Spinal cord (tissue), 10 donors: ENCODE measurements around the gene SPX. TPM values are rescaled to one million over a fixed set of nuclear protein-coding genes. Genes with fewer than 3 reads are reported as not detected.

ENCODE experiments used
- DNase-seq, 6 donors: peaks; one replicate each; pipeline versions ENCODE4 v3.0.0 to v3.0.0-alpha.2; 2013 to 2015; ENCODE audit warnings: low spot score in 6 of 6, low read depth in 4 of 6
- H3K27ac ChIP-seq: one replicate; pipeline ENCODE4 v1.5.1; 2013; ENCODE audit warnings: low read depth, low read length, control low read depth
- H3K27me3 ChIP-seq: one replicate; pipeline ENCODE4 v1.6.1; 2013; ENCODE audit warnings: low read length; ENCODE audit not compliant: control insufficient read depth, insufficient read depth
- H3K36me3 ChIP-seq: one replicate; pipeline ENCODE4 v1.6.1; 2013; ENCODE audit warnings: low read length; ENCODE audit not compliant: control insufficient read depth, insufficient read depth
- H3K4me1 ChIP-seq: one replicate; pipeline ENCODE4 v1.6.1; 2013; ENCODE audit warnings: low read length; ENCODE audit not compliant: control insufficient read depth, insufficient read depth
- H3K4me3 ChIP-seq: one replicate; pipeline ENCODE4 v1.5.1; 2013; ENCODE audit warnings: low read depth, low read length, control low read depth
- H3K9me3 ChIP-seq: one replicate; pipeline ENCODE4 v1.6.1; 2013; ENCODE audit warnings: low read length; ENCODE audit not compliant: control insufficient read depth, insufficient read depth
- whole genome bisulfite sequencing: methylation state at CpG from one replicate; pipeline ENCODE4 v1.1.5; 2013; ENCODE audit warnings: missing lambda C conversion rate; ENCODE audit not compliant: insufficient coverage; 5-methylcytosine and 5-hydroxymethylcytosine counted together
- polyA plus RNA-seq, 2 donors: library from polyadenylated mRNA; unstranded; fragments of 120-200 nt; gene quantifications; one replicate each; pipeline ENCODE4 v1.2.1, GENCODE V29; 2013; ENCODE audit not compliant: insufficient read length in 2 of 2
- total RNA-seq, 2 donors: library from RNA; depleted of rRNA in 1 of 2; stranded (reverse); fragments of 120-200 nt in 1 of 2; fragments of >200 nt in 1 of 2; gene quantifications; one replicate each; pipeline versions ENCODE4 v1.2.3 to v1.2.4, GENCODE V29; 2013 to 2014
- donor health status: healthy.

Gene SPX
- total and polyA plus RNA-seq, 4 donors, result 4.0 to 6.5 (median 4.5) TPM

GRCh38 chr12:21528953-21529352 lies 2.9 kb downstream of the SPX start:
- H3K4me1 ChIP-seq, result peaks cover 6% of the 10 kb centered on the region
- peaks cover 9% of the 10 kb centered on the region for H3K27me3 ChIP-seq
- H3K9me3 ChIP-seq, result no peaks in the 10 kb centered on the region
- no peak overlapping the region for H3K27ac ChIP-seq
- no peak overlapping the region for H3K4me3 ChIP-seq
- DNase-seq, result peak in 1 of 6 donors; percentile 16
- no peaks in the 10 kb centered on the region for H3K36me3 ChIP-seq
- WGBS, result 59% methylated on average over 4 of the region's 5 CpGs

GRCh38 chr12:21529456-21529855 lies 3.4 kb downstream of the SPX start:
- Histone ChIP-seq H3K4me1 (peaks cover 6% of the 10 kb centered on the region), H3K27ac (no peak overlapping the region), H3K27me3 (peaks cover 9% of the 10 kb centered on the region), H3K9me3 (no peaks in the 10 kb centered on the region), H3K4me3 (no peak overlapping the region), H3K36me3 (no peaks in the 10 kb centered on the region)
- WGBS, result 75% methylated on average over 1 of the region's 2 CpGs
- DNase-seq, result no peak

GRCh38 chr12:21538061-21538653 lies 12.1 kb downstream of the SPX start:
- no peak overlapping the region for H3K4me3 ChIP-seq
- H3K4me1 ChIP-seq, result no peaks in the 10 kb centered on the region
- H3K27ac ChIP-seq, result no peak overlapping the region
- H3K36me3 ChIP-seq, result no peaks in the 10 kb centered on the region
- 65% methylated on average over 3 of the region's 5 CpGs for WGBS
- H3K9me3 ChIP-seq, result no peaks in the 10 kb centered on the region
- H3K27me3 ChIP-seq, result no peaks in the 10 kb centered on the region
- DNase-seq, result no peak

- H3K27me3 ChIP-seq, result no peaks in the 10 kb centered on the region
- no peaks in the 10 kb centered on the region for H3K36me3 ChIP-seq
- H3K4me3 ChIP-seq, result no peak overlapping the region
- H3K27ac ChIP-seq, result no peak overlapping the region
- no peaks in the 10 kb centered on the region for H3K4me1 ChIP-seq
- no peaks in the 10 kb centered on the region for H3K9me3 ChIP-seq
- DNase-seq, result no peak
Observed at GRCh38 chr12:21539797-21540196, 13.7 kb downstream of the SPX start.

- Histone ChIP-seq H3K4me3 (no peak overlapping the region), H3K4me1 (no peaks in the 10 kb centered on the region), H3K9me3 (no peaks in the 10 kb centered on the region), H3K36me3 (no peaks in the 10 kb centered on the region), H3K27ac (no peak overlapping the region), H3K27me3 (no peaks in the 10 kb centered on the region)
- WGBS, result 83% methylated on average over 3 of the region's 6 CpGs
- no peak for DNase-seq
Observed at GRCh38 chr12:21541773-21542172, 15.7 kb downstream of the SPX start.

GRCh38 chr12:21542403-21542802 lies 16.3 kb downstream of the SPX start:
- no peak for DNase-seq
- H3K4me1 ChIP-seq, result no peaks in the 10 kb centered on the region
- no peak overlapping the region for H3K27ac ChIP-seq
- no peak overlapping the region for H3K4me3 ChIP-seq
- WGBS, result 87% methylated on average over 5 of the region's 5 CpGs
- H3K36me3 ChIP-seq, result no peaks in the 10 kb centered on the region
- H3K27me3 ChIP-seq, result no peaks in the 10 kb centered on the region
- no peaks in the 10 kb centered on the region for H3K9me3 ChIP-seq

GRCh38 chr12:21543151-21543550 lies 17.1 kb downstream of the SPX start:
- DNase-seq, result no peak
- Histone ChIP-seq H3K4me3 (no peak overlapping the region), H3K27me3 (no peaks in the 10 kb centered on the region)

GRCh38 chr12:21545557-21545956 lies 19.5 kb downstream of the SPX start:
- H3K27ac ChIP-seq, result no peak overlapping the region
- no peak for DNase-seq
- no peak overlapping the region for H3K4me3 ChIP-seq
- WGBS, result no CpG with 5 or more reads among the region's 2 CpGs
- H3K9me3 ChIP-seq, result no peaks in the 10 kb centered on the region
- no peaks in the 10 kb centered on the region for H3K27me3 ChIP-seq
- H3K36me3 ChIP-seq, result no peaks in the 10 kb centered on the region
- no peaks in the 10 kb centered on the region for H3K4me1 ChIP-seq

More at GRCh38 chr12:21543151-21543550, 17.1 kb downstream of the SPX start:
- no peaks in the 10 kb centered on the region for H3K9me3 ChIP-seq
- H3K36me3 ChIP-seq, result no peaks in the 10 kb centered on the region
- H3K27ac ChIP-seq, result no peak overlapping the region
- no peaks in the 10 kb centered on the region for H3K4me1 ChIP-seq

GRCh38 chr12:21546716-21547115 lies 20.6 kb downstream of the SPX start:
- no peak for DNase-seq
- no peak overlapping the region for H3K4me3 ChIP-seq
- no peak overlapping the region for H3K27ac ChIP-seq
- no peaks in the 10 kb centered on the region for H3K4me1 ChIP-seq
- no CpG with 5 or more reads among the region's 1 CpG for WGBS
- H3K36me3 ChIP-seq, result no peaks in the 10 kb centered on the region
- H3K27me3 ChIP-seq, result no peaks in the 10 kb centered on the region
- no peaks in the 10 kb centered on the region for H3K9me3 ChIP-seq

- no peak for DNase-seq
- WGBS, result no CpG with 5 or more reads among the region's 1 CpG
- Histone ChIP-seq H3K9me3 (no peaks in the 10 kb centered on the region), H3K36me3 (no peaks in the 10 kb centered on the region), H3K27me3 (no peaks in the 10 kb centered on the region), H3K4me3 (no peak overlapping the region), H3K4me1 (no peaks in the 10 kb centered on the region), H3K27ac (no peak overlapping the region)
Observed at GRCh38 chr12:21547437-21547836, 21.3 kb downstream of the SPX start.
